ENCODE measurements around the gene GABRG3. TPM values are rescaled to one million over a fixed set of nuclear protein-coding genes. Genes with fewer than 3 reads are reported as not detected.

GABRG3 gene
- total RNA-seq, 1 donor from 2014 or later = 0.54 TPM

GRCh38 chr15:27196691-27197090, 225.7 kb downstream of the GABRG3 start:
- Mint-ChIP-seq H3K4me3 (ENCODE audit: unreplicated experiment) (no peak overlapping the region), H3K27ac (ENCODE audit: unreplicated experiment) (no peak overlapping the region), H3K4me1 (ENCODE audit: low read depth, unreplicated experiment) (no peaks in the 10 kb centered on the region), H3K9me3 (ENCODE audit: unreplicated experiment) (no peaks in the 10 kb centered on the region), H3K36me3 (ENCODE audit: low read depth, unreplicated experiment) (no peaks in the 10 kb centered on the region), H3K27me3 (ENCODE audit: low read depth, unreplicated experiment) (peaks cover 9% of the 10 kb centered on the region)
- TF ChIP-seq CTCF (IDR thresholded peaks at IDR 0.05; ENCODE audit: insufficient read depth, low read depth, low read length) (no peak), EZH2 (IDR thresholded peaks at IDR 0.05; ENCODE audit: insufficient read depth, low read length) (no peak)
- DNase-seq (ENCODE audit: low read depth) (no peak), FAIRE-seq (no peak)
- no peaks in the 10 kb centered on the region for H3K9me3 ChIP-seq (ENCODE audit: insufficient read depth, low read depth, low read length)
- H3K4me1 ChIP-seq (ENCODE audit: insufficient read depth, low read length) = no peaks in the 10 kb centered on the region
- no peak overlapping the region for H3K4me2 ChIP-seq (ENCODE audit: low read length)
- H3K27me3 ChIP-seq (ENCODE audit: insufficient read depth, low read length) = no peaks in the 10 kb centered on the region
- H3K27ac ChIP-seq (ENCODE audit: low read depth, low read length) = no peak overlapping the region
- H4K20me1 ChIP-seq (ENCODE audit: insufficient read depth, low read length) = no peaks in the 10 kb centered on the region
- H3K79me2 ChIP-seq (ENCODE audit: insufficient read depth, low read length) = no peaks in the 10 kb centered on the region
- no peak overlapping the region for H3K4me3 ChIP-seq (ENCODE audit: insufficient read depth, low read depth, low read length)
- no peak overlapping the region for H3K9ac ChIP-seq (ENCODE audit: low read length)
- H2AFZ ChIP-seq (ENCODE audit: low read depth, low read length) = no peak overlapping the region
- H3K36me3 ChIP-seq (ENCODE audit: insufficient read depth, low read length) = no peaks in the 10 kb centered on the region

- Mint-ChIP-seq H3K9me3 (ENCODE audit: unreplicated experiment) (peaks cover 3% of the 10 kb centered on the region), H3K27me3 (ENCODE audit: low read depth, unreplicated experiment) (peaks cover 9% of the 10 kb centered on the region), H3K27ac (ENCODE audit: unreplicated experiment) (no peak overlapping the region), H3K4me3 (ENCODE audit: unreplicated experiment) (no peak overlapping the region), H3K4me1 (ENCODE audit: low read depth, unreplicated experiment) (no peaks in the 10 kb centered on the region), H3K36me3 (ENCODE audit: low read depth, unreplicated experiment) (no peaks in the 10 kb centered on the region)
- Histone ChIP-seq H3K9ac (ENCODE audit: low read length) (no peak overlapping the region), H3K27ac (ENCODE audit: low read depth, low read length) (no peak overlapping the region), H3K4me3 (ENCODE audit: insufficient read depth, low read depth, low read length) (no peak overlapping the region), H3K9me3 (ENCODE audit: insufficient read depth, low read depth, low read length) (no peaks in the 10 kb centered on the region), H2AFZ (ENCODE audit: low read depth, low read length) (no peak overlapping the region), H3K79me2 (ENCODE audit: insufficient read depth, low read length) (no peaks in the 10 kb centered on the region), H3K4me2 (ENCODE audit: low read length) (no peak overlapping the region), H3K4me1 (ENCODE audit: insufficient read depth, low read length) (no peaks in the 10 kb centered on the region), H3K36me3 (ENCODE audit: insufficient read depth, low read length) (no peaks in the 10 kb centered on the region), H4K20me1 (ENCODE audit: insufficient read depth, low read length) (no peaks in the 10 kb centered on the region), H3K27me3 (ENCODE audit: insufficient read depth, low read length) (no peaks in the 10 kb centered on the region)
- DNase-seq (ENCODE audit: low read depth) (no peak), FAIRE-seq (no peak)
- TF ChIP-seq EZH2 (IDR thresholded peaks at IDR 0.05; ENCODE audit: insufficient read depth, low read length) (no peak), CTCF (IDR thresholded peaks at IDR 0.05; ENCODE audit: insufficient read depth, low read depth, low read length) (no peak)
Measured at GRCh38 chr15:27201425-27201824, 230.4 kb downstream of the GABRG3 start.

- Mint-ChIP-seq H3K27me3 (ENCODE audit: low read depth, unreplicated experiment) (no peaks in the 10 kb centered on the region), H3K9me3 (ENCODE audit: unreplicated experiment) (no peaks in the 10 kb centered on the region), H3K4me1 (ENCODE audit: low read depth, unreplicated experiment) (peaks cover 4% of the 10 kb centered on the region), H3K36me3 (ENCODE audit: low read depth, unreplicated experiment) (no peaks in the 10 kb centered on the region), H3K27ac (ENCODE audit: unreplicated experiment) (no peak overlapping the region), H3K4me3 (ENCODE audit: unreplicated experiment) (no peak overlapping the region)
- no peaks in the 10 kb centered on the region for H4K20me1 ChIP-seq (ENCODE audit: insufficient read depth, low read length)
- H3K79me2 ChIP-seq (ENCODE audit: insufficient read depth, low read length) = no peaks in the 10 kb centered on the region
- FAIRE-seq (no peak), DNase-seq (ENCODE audit: low read depth) (peak; percentile 27)
- H3K9ac ChIP-seq (ENCODE audit: low read length) = no peak overlapping the region
- no peak overlapping the region for H3K4me3 ChIP-seq (ENCODE audit: insufficient read depth, low read depth, low read length)
- no peaks in the 10 kb centered on the region for H3K4me1 ChIP-seq (ENCODE audit: insufficient read depth, low read length)
- H3K36me3 ChIP-seq (ENCODE audit: insufficient read depth, low read length) = no peaks in the 10 kb centered on the region
- no peak overlapping the region for H3K27ac ChIP-seq (ENCODE audit: low read depth, low read length)
- no peak for TF ChIP-seq CTCF (IDR thresholded peaks at IDR 0.05; ENCODE audit: insufficient read depth, low read depth, low read length)
- no peak for TF ChIP-seq EZH2 (IDR thresholded peaks at IDR 0.05; ENCODE audit: insufficient read depth, low read length)
- no peak overlapping the region for H3K4me2 ChIP-seq (ENCODE audit: low read length)
- no peaks in the 10 kb centered on the region for H3K9me3 ChIP-seq (ENCODE audit: insufficient read depth, low read depth, low read length)
- H3K27me3 ChIP-seq (ENCODE audit: insufficient read depth, low read length) = no peaks in the 10 kb centered on the region
- H2AFZ ChIP-seq (ENCODE audit: low read depth, low read length) = no peak overlapping the region
Measured at GRCh38 chr15:27210176-27210575, 239.2 kb downstream of the GABRG3 start.

Data from astrocyte (in vitro differentiated cells and primary cell).